GM06990 (cell line): ENCODE results near the gene BMP7.

Experiments
- DNase-seq: peaks from one replicate; pipeline ENCODE4 v3.0.0-alpha.2; 2011; ENCODE audit not compliant: insufficient read length; ENCODE audit errors: extremely low read depth
- H3K27me3 ChIP-seq: replicated peaks from 2 replicates; pipeline ENCODE4 v1.6.0; 2011; ENCODE audit warnings: low read length; ENCODE audit not compliant: control insufficient read depth, insufficient read depth
- H3K36me3 ChIP-seq: 2 replicates; pipeline ENCODE4 v1.5.1; 2011; ENCODE audit warnings: low read length; ENCODE audit not compliant: control insufficient read depth, insufficient read depth
- H3K4me3 ChIP-seq: replicated peaks from 2 replicates; pipeline ENCODE4 v1.5.1; 2011; ENCODE audit warnings: low read depth, mild to moderate bottlenecking, control low read depth, low read length
- TF ChIP-seq, protein P1 (sequence below): IDR thresholded peaks from 2 replicates; pipeline ENCODE4 v1.5.1; 2011; ENCODE audit warnings: low read length, control low read depth, mild to moderate bottlenecking, inconsistent platforms; ENCODE audit not compliant: insufficient read depth, poor library complexity, severe bottlenecking

The BMP7 gene

DNA sequence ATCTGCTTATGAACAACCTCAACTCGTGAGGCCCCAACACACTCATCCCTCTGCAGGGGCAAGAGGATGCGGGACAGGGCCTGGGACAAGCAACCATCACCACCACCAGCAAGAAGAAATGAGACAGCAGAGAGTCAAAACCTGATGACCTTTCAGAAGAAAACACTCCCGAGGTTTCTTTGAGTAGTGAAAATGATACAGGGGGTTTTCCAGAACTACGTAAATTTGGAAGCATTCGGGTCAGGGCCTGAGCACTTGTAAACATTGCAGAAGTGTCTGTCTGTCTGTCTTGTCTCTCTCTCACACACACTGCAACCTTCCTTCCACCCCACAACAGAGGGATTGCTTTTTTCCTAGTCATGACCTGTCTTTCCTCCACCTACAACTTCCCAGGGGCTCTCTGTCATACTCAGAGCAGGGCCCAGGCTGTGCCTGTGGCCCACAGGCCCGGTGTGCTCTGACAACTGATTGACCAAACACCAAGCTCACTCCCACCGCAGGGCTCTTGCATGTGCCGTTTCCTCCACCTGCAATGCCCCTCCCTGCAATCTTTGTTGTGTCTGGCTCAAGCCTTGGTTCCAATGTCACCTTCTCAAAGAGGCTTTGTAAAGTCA lies 90.9 kb downstream of the BMP7 start:
- H3K27me3 ChIP-seq = no peaks in the 10 kb centered on the region
- peak; percentile 24 for DNase-seq
- H3K4me3 ChIP-seq = no peak overlapping the region
- no peaks in the 10 kb centered on the region for H3K36me3 ChIP-seq
- TF ChIP-seq, protein P1, sequence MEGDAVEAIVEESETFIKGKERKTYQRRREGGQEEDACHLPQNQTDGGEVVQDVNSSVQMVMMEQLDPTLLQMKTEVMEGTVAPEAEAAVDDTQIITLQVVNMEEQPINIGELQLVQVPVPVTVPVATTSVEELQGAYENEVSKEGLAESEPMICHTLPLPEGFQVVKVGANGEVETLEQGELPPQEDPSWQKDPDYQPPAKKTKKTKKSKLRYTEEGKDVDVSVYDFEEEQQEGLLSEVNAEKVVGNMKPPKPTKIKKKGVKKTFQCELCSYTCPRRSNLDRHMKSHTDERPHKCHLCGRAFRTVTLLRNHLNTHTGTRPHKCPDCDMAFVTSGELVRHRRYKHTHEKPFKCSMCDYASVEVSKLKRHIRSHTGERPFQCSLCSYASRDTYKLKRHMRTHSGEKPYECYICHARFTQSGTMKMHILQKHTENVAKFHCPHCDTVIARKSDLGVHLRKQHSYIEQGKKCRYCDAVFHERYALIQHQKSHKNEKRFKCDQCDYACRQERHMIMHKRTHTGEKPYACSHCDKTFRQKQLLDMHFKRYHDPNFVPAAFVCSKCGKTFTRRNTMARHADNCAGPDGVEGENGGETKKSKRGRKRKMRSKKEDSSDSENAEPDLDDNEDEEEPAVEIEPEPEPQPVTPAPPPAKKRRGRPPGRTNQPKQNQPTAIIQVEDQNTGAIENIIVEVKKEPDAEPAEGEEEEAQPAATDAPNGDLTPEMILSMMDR = no peak

DNA sequence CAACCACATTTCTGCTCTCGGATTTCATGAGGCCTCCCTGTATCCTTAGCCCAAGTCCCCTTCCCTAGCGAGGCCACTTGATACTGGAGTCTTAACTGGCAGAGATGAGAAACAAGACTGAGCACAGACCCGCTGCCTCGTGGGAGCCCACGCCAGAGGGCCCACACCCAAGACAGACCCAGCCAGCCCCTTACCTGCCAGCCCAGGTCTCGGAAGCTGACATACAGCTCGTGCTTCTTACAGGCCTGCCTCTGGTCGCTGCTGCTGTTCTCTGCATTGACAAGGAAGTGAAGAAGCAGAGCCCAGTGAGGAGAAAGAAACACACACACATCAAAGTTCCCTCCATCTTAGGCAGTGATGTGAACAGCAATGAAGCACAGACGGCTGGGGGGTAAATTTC lies 91.7 kb downstream of the BMP7 start:
- TF ChIP-seq, protein P1 = no peak
- Histone ChIP-seq H3K36me3 (no peaks in the 10 kb centered on the region), H3K4me3 (no peak overlapping the region), H3K27me3 (no peaks in the 10 kb centered on the region)
- DNase-seq = no peak

DNA sequence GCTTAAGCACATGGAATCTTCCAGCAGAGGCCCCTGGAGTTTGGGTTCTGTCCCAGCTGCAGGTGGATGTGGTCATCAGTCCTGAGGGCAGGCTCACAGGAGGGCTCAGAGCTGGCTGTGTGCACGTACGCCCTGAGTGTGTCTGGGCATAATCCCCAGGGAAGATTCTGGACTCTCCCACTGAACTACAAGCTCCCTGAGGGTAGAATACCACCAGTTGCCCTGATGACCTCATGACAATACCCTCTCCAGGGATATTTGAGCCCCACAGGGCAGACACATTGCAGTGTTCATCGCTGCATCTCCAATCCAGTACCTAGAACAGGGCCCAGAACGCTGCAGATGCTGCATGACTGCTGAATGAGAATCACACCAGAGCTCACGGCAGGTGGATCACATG lies 92.5 kb downstream of the BMP7 start:
- DNase-seq = no peak
- Histone ChIP-seq H3K27me3 (no peaks in the 10 kb centered on the region), H3K36me3 (no peaks in the 10 kb centered on the region), H3K4me3 (no peak overlapping the region)
- TF ChIP-seq, protein P1 = no peak

DNA sequence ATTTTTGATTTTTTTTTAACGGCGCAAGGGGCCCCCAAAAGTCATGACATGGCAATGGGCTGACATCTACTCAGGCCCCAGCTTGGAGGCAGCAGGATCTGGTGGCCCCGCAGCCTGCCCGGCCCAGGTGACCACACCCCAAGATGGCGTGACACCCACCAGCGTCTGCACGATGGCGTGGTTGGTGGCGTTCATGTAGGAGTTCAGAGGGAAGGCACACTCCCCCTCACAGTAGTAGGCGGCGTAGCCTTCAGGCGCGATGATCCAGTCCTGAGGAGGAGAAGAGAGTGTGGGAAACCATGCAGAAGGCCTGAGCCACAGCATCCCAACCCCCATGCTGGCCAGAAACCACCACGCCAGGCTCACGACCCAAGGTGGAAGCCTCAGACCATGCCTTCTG lies 93.4 kb downstream of the BMP7 start:
- H3K36me3 ChIP-seq = no peaks in the 10 kb centered on the region
- no peak for DNase-seq

DNA sequence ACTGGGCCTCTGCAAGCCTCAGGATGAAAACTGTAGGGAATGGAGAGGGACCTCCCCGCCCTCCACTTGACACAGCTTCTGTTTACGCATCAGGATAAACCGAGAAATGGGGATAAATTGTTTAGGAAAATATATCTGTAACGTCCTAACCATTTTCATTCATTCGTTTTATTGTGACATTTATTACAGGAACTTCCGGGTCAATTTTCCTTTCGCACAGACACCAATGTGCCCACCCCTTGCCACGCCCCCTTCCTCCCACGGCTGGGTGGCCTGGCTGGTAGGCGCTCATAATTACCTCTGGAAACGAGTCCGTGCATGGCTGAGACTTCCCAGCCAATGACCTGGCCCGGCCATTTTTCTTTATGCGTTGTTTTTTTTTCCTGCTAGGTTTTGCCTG lies 96.1 kb downstream of the BMP7 start:
- Histone ChIP-seq H3K27me3 (no peaks in the 10 kb centered on the region), H3K4me3 (no peak overlapping the region), H3K36me3 (no peaks in the 10 kb centered on the region)
- no peak for DNase-seq
- TF ChIP-seq, protein P1 = no peak

More for the DNA sequence above, 93.4 kb downstream of the BMP7 start:
- Histone ChIP-seq H3K4me3 (no peak overlapping the region), H3K27me3 (no peaks in the 10 kb centered on the region)
- TF ChIP-seq, protein P1 = no peak

DNA sequence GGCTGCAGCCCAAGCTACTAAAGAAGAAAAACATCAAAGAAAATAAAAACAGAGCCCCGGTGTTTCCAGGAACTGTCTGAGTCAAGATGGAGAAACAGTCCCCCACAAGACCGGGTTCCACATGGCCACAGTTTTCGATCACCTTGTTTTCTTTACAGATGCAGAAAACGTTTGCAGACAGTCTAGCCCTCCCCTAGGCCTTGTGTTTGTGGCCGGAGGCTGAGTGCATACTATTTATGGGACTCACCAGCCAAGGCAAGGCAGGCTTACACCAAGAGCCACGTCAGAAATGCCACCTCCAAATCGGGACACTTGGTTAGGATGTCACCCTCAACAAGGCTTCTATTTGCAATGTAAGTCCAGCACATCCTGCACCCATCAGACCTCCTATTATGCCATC lies 97.3 kb downstream of the BMP7 start:
- no peaks in the 10 kb centered on the region for H3K36me3 ChIP-seq
- TF ChIP-seq, protein P1 = no peak
- no peak overlapping the region for H3K4me3 ChIP-seq
- DNase-seq = no peak
- H3K27me3 ChIP-seq = no peaks in the 10 kb centered on the region
